ENCODE results near the gene CDH4.

The CDH4 gene

GRCh38 chr20:61325718-61326117 is 73.7 kb downstream of the CDH4 start:
- no peaks in the 10 kb centered on the region for H3K4me1 ChIP-seq (ENCODE audit: control insufficient read depth, insufficient read depth, low read length)
- no peak overlapping the region for H3K4me3 ChIP-seq (ENCODE audit: low read depth, low read length)
- H3K27me3 ChIP-seq (ENCODE audit: control insufficient read depth, insufficient read depth, low read length) = peaks cover 42% of the 10 kb centered on the region
- no peaks in the 10 kb centered on the region for H3K36me3 ChIP-seq (ENCODE audit: control insufficient read depth, insufficient read depth, low read length)
- H3K27ac ChIP-seq (ENCODE audit: low read depth, low read length) = no peak overlapping the region
- H3K9ac ChIP-seq (ENCODE audit: low read length) = no peak overlapping the region
- H3K9me3 ChIP-seq (ENCODE audit: control insufficient read depth, insufficient read depth, low read depth, low read length) = no peaks in the 10 kb centered on the region

DNA sequence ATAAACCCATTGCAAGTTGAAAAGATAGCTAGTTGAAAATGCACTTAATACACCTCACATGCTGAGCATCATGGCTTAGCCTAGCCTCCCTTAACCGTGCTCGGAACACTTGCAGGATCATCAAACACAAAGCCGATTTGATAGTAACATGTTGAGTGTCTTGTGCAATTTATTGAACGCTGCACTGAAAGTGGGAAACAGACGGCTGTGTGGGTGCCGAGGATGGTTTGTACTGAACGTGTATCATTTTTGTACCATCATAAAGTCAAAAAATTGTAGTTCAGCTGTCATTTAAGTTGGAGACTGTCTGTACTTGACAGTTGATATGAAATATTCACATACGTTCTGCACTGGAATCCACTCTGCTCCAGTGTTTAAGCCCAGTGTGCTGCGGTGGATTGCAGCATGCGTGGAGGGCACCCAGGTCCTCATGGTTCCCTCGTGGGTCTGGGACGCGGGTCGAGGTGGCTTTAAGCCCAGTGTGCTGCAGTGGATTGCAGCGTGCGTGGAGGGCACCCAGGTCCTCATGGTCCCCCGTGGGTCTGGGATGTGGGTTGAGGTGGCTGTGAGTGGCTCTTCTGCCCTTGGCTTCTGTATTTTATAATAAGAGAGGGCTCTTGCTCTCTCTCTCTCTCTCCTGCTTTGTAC is 77.0 kb downstream of the CDH4 start:
- no peak overlapping the region for H3K9ac ChIP-seq (ENCODE audit: low read length)
- no peaks in the 10 kb centered on the region for H3K36me3 ChIP-seq (ENCODE audit: control insufficient read depth, insufficient read depth, low read length)
- H3K4me1 ChIP-seq (ENCODE audit: control insufficient read depth, insufficient read depth, low read length) = no peaks in the 10 kb centered on the region
- no peak overlapping the region for H3K4me3 ChIP-seq (ENCODE audit: low read depth, low read length)
- H3K27ac ChIP-seq (ENCODE audit: low read depth, low read length) = no peak overlapping the region
- no peaks in the 10 kb centered on the region for H3K9me3 ChIP-seq (ENCODE audit: control insufficient read depth, insufficient read depth, low read depth, low read length)
- peaks cover 37% of the 10 kb centered on the region for H3K27me3 ChIP-seq (ENCODE audit: control insufficient read depth, insufficient read depth, low read length)

GRCh38 chr20:61330441-61330840 is 78.4 kb downstream of the CDH4 start:
- Histone ChIP-seq H3K9ac (ENCODE audit: low read length) (no peak overlapping the region), H3K27ac (ENCODE audit: low read depth, low read length) (no peak overlapping the region), H3K36me3 (ENCODE audit: control insufficient read depth, insufficient read depth, low read length) (no peaks in the 10 kb centered on the region), H3K4me1 (ENCODE audit: control insufficient read depth, insufficient read depth, low read length) (no peaks in the 10 kb centered on the region), H3K4me3 (ENCODE audit: low read depth, low read length) (no peak overlapping the region), H3K9me3 (ENCODE audit: control insufficient read depth, insufficient read depth, low read depth, low read length) (no peaks in the 10 kb centered on the region), H3K27me3 (ENCODE audit: control insufficient read depth, insufficient read depth, low read length) (peaks cover 36% of the 10 kb centered on the region)

GRCh38 chr20:61331543-61331942 is 79.5 kb downstream of the CDH4 start:
- H3K4me1 ChIP-seq (ENCODE audit: control insufficient read depth, insufficient read depth, low read length) = no peaks in the 10 kb centered on the region
- no peaks in the 10 kb centered on the region for H3K36me3 ChIP-seq (ENCODE audit: control insufficient read depth, insufficient read depth, low read length)
- H3K4me3 ChIP-seq (ENCODE audit: low read depth, low read length) = no peak overlapping the region
- no peak overlapping the region for H3K9ac ChIP-seq (ENCODE audit: low read length)
- H3K9me3 ChIP-seq (ENCODE audit: control insufficient read depth, insufficient read depth, low read depth, low read length) = no peaks in the 10 kb centered on the region
- H3K27ac ChIP-seq (ENCODE audit: low read depth, low read length) = no peak overlapping the region
- peaks cover 42% of the 10 kb centered on the region for H3K27me3 ChIP-seq (ENCODE audit: control insufficient read depth, insufficient read depth, low read length)

DNA sequence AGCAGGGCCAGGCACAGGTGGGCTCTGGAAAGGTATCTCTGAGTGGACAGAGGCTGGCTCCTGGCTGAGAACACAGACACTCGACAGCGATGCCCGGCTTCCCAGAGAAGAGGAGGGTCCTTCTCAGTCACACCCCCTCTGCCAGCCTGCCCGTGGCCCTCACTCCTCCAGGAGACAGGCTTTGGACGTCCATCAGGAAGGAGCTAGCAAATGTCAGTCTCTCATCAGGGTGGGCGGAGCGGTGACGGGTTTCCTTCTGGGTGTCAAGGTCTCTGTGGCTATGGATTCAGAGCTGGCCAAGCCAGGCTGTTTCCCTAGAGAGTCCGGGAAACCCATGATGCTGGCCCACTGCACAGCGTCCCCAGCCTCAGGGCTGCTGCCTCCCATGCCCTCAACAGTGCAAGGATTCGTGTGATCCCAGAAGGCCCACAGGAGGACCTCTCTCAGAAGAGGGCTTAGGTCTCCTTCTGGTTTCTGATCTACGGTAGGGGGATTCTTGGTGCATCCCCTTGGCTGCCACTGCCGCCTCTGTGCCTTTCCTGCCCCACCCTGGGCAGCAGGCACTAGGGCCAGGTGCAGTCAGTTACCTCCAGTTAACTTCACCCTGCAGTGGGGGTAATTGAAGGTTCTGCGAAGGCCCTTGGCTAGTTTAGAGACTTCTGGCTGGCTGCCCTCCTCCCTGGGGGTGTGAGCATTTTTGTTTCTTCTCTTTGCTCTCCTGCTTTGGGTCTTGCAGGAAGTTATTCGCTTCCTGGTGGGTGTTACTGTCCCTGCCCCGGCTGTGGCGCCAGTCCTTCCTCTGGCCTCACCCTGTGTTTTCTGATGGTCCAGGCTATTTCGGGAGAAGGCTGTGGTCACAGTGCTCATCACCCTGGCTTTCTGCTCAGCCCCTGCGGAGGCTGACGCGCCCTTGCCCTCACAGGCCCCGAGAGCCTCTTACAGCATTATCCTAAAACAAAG is 80.2 kb downstream of the CDH4 start:
- Histone ChIP-seq H3K4me3 (ENCODE audit: low read depth, low read length) (no peak overlapping the region), H3K9me3 (ENCODE audit: control insufficient read depth, insufficient read depth, low read depth, low read length) (no peaks in the 10 kb centered on the region), H3K9ac (ENCODE audit: low read length) (no peak overlapping the region), H3K27me3 (ENCODE audit: control insufficient read depth, insufficient read depth, low read length) (peaks cover 45% of the 10 kb centered on the region), H3K27ac (ENCODE audit: low read depth, low read length) (no peak overlapping the region), H3K4me1 (ENCODE audit: control insufficient read depth, insufficient read depth, low read length) (no peaks in the 10 kb centered on the region), H3K36me3 (ENCODE audit: control insufficient read depth, insufficient read depth, low read length) (no peaks in the 10 kb centered on the region)

GRCh38 chr20:61333484-61334108 is 81.5 kb downstream of the CDH4 start:
- H3K4me1 ChIP-seq (ENCODE audit: control insufficient read depth, insufficient read depth, low read length) = no peaks in the 10 kb centered on the region
- no peaks in the 10 kb centered on the region for H3K9me3 ChIP-seq (ENCODE audit: control insufficient read depth, insufficient read depth, low read depth, low read length)
- no peak overlapping the region for H3K27ac ChIP-seq (ENCODE audit: low read depth, low read length)
- H3K36me3 ChIP-seq (ENCODE audit: control insufficient read depth, insufficient read depth, low read length) = no peaks in the 10 kb centered on the region
- no peak overlapping the region for H3K9ac ChIP-seq (ENCODE audit: low read length)
- H3K4me3 ChIP-seq (ENCODE audit: low read depth, low read length) = no peak overlapping the region
- H3K27me3 ChIP-seq (ENCODE audit: control insufficient read depth, insufficient read depth, low read length) = peaks cover 50% of the 10 kb centered on the region

- Histone ChIP-seq H3K9ac (ENCODE audit: low read length) (no peak overlapping the region), H3K36me3 (ENCODE audit: control insufficient read depth, insufficient read depth, low read length) (no peaks in the 10 kb centered on the region), H3K27ac (ENCODE audit: low read depth, low read length) (no peak overlapping the region), H3K4me1 (ENCODE audit: control insufficient read depth, insufficient read depth, low read length) (no peaks in the 10 kb centered on the region), H3K27me3 (ENCODE audit: control insufficient read depth, insufficient read depth, low read length) (peaks cover 70% of the 10 kb centered on the region), H3K9me3 (ENCODE audit: control insufficient read depth, insufficient read depth, low read depth, low read length) (no peaks in the 10 kb centered on the region), H3K4me3 (ENCODE audit: low read depth, low read length) (no peak overlapping the region)
Observed at GRCh38 chr20:61340157-61340556, 88.1 kb downstream of the CDH4 start.

- Histone ChIP-seq H3K9me3 (ENCODE audit: control insufficient read depth, insufficient read depth, low read depth, low read length) (no peaks in the 10 kb centered on the region), H3K4me3 (ENCODE audit: low read depth, low read length) (no peak overlapping the region), H3K9ac (ENCODE audit: low read length) (no peak overlapping the region), H3K4me1 (ENCODE audit: control insufficient read depth, insufficient read depth, low read length) (no peaks in the 10 kb centered on the region), H3K36me3 (ENCODE audit: control insufficient read depth, insufficient read depth, low read length) (no peaks in the 10 kb centered on the region), H3K27me3 (ENCODE audit: control insufficient read depth, insufficient read depth, low read length) (peaks cover 74% of the 10 kb centered on the region), H3K27ac (ENCODE audit: low read depth, low read length) (no peak overlapping the region)
Observed at GRCh38 chr20:61341605-61342004, 89.5 kb downstream of the CDH4 start.

GRCh38 chr20:61343934-61344333 is 91.9 kb downstream of the CDH4 start:
- Histone ChIP-seq H3K4me1 (ENCODE audit: control insufficient read depth, insufficient read depth, low read length) (peaks cover 5% of the 10 kb centered on the region; the same call in 1 of the 2 replicates), H3K9ac (ENCODE audit: low read length) (no peak overlapping the region), H3K9me3 (ENCODE audit: control insufficient read depth, insufficient read depth, low read depth, low read length) (no peaks in the 10 kb centered on the region), H3K27me3 (ENCODE audit: control insufficient read depth, insufficient read depth, low read length) (peaks cover 78% of the 10 kb centered on the region), H3K4me3 (ENCODE audit: low read depth, low read length) (no peak overlapping the region), H3K27ac (ENCODE audit: low read depth, low read length) (no peak overlapping the region), H3K36me3 (ENCODE audit: control insufficient read depth, insufficient read depth, low read length) (no peaks in the 10 kb centered on the region)

GRCh38 chr20:61345656-61346055 is 93.6 kb downstream of the CDH4 start:
- H3K27me3 ChIP-seq (ENCODE audit: control insufficient read depth, insufficient read depth, low read length) = peaks cover 74% of the 10 kb centered on the region
- H3K27ac ChIP-seq (ENCODE audit: low read depth, low read length) = no peak overlapping the region
- no peaks in the 10 kb centered on the region for H3K36me3 ChIP-seq (ENCODE audit: control insufficient read depth, insufficient read depth, low read length)
- no peak overlapping the region for H3K4me3 ChIP-seq (ENCODE audit: low read depth, low read length)
- no peak overlapping the region for H3K9ac ChIP-seq (ENCODE audit: low read length)
- H3K9me3 ChIP-seq (ENCODE audit: control insufficient read depth, insufficient read depth, low read depth, low read length) = no peaks in the 10 kb centered on the region
- H3K4me1 ChIP-seq (ENCODE audit: control insufficient read depth, insufficient read depth, low read length) = peaks cover 15% of the 10 kb centered on the region

DNA sequence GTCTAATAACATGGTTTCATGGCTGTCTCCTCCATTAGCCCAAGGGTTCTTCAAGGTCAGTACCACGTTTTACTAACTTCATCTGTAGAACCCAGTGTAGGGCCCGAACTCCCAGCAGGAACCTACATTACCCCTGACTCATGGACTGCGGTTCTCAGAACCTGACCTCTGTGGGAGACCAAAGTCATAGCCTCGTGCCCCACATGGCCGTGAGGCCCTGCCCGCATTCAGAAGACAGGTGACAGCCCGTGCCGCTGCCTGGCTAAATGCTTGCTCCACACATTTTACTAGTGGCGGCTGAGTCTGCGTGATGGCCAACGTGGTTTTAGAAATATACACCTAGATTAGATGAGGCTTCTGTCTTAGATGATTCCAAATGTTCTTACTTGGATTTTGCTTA is 94.9 kb downstream of the CDH4 start:
- Histone ChIP-seq H3K27ac (ENCODE audit: low read depth, low read length) (no peak overlapping the region), H3K9me3 (ENCODE audit: control insufficient read depth, insufficient read depth, low read depth, low read length) (no peaks in the 10 kb centered on the region), H3K4me3 (ENCODE audit: low read depth, low read length) (no peak overlapping the region), H3K4me1 (ENCODE audit: control insufficient read depth, insufficient read depth, low read length) (peaks cover 18% of the 10 kb centered on the region), H3K27me3 (ENCODE audit: control insufficient read depth, insufficient read depth, low read length) (peaks cover 68% of the 10 kb centered on the region), H3K36me3 (ENCODE audit: control insufficient read depth, insufficient read depth, low read length) (no peaks in the 10 kb centered on the region), H3K9ac (ENCODE audit: low read length) (no peak overlapping the region)
